Measurements from ENCODE around the gene MYO7B. TPM values are rescaled to one million over a fixed set of nuclear protein-coding genes. Genes with fewer than 3 reads are reported as not detected.
"Not testable (repeated sequence)": the region's sequence is repeated elsewhere in the genome, so short reads cannot be mapped to it uniquely, and the experiment has no call there.

The MYO7B gene
- total RNA-seq, 2 experiments from 2014 or later: 0.75 to 1.5 TPM

- Mint-ChIP-seq H3K36me3 (ENCODE audit: low read depth) (no peaks in the 10 kb centered on the region), H3K4me1 (no peaks in the 10 kb centered on the region), H3K4me3 (no peak overlapping the region), H3K27me3 (no peaks in the 10 kb centered on the region), H3K9me3 (ENCODE audit: low read depth) (no peaks in the 10 kb centered on the region), H3K27ac (no peak overlapping the region)
- ChIA-PET POLR2A (no interaction called here), CTCF (no interaction called here)
- intact Hi-C loops (cut with DNase I, micrococcal nuclease): no loop called here
- no peak for ATAC-seq
- no peak for DNase-seq
Measured at GRCh38 chr2:127535918-127536317, 435 bp downstream of the MYO7B start.

GRCh38 chr2:127536707-127537541 is 1.4 kb downstream of the MYO7B start:
- H3K27me3 Mint-ChIP-seq: no peaks in the 10 kb centered on the region
- no peaks in the 10 kb centered on the region for H3K9me3 Mint-ChIP-seq (ENCODE audit: low read depth)
- ChIA-PET POLR2A (no interaction called here), CTCF (interaction anchor here (0.9 kb wide), 1 partner anchor 46 kb away, joined by 4 read pairs; no protein-coding TSS in a partner anchor)
- H3K4me1 Mint-ChIP-seq: no peaks in the 10 kb centered on the region
- H3K36me3 Mint-ChIP-seq (ENCODE audit: low read depth): no peaks in the 10 kb centered on the region
- no peak overlapping the region for H3K4me3 Mint-ChIP-seq
- intact Hi-C loops (cut with DNase I, micrococcal nuclease): no loop called here
- no peak overlapping the region for H3K27ac Mint-ChIP-seq
- DNase-seq: no peak
- no peak for ATAC-seq

- no peaks in the 10 kb centered on the region for H3K36me3 Mint-ChIP-seq (ENCODE audit: low read depth)
- ChIA-PET CTCF (interaction anchor here (0.6 to 0.9 kb wide), 4 partner anchors 11 to 45 kb away, joined by 3 to 4 read pairs (median 4); partner anchors contain the start of gene IWS1), POLR2A (no interaction called here)
- no peaks in the 10 kb centered on the region for H3K27me3 Mint-ChIP-seq
- intact Hi-C loops (cut with DNase I, micrococcal nuclease): no loop called here
- no peak overlapping the region for H3K4me3 Mint-ChIP-seq
- ATAC-seq: no peak
- no peaks in the 10 kb centered on the region for H3K4me1 Mint-ChIP-seq
- no peak overlapping the region for H3K27ac Mint-ChIP-seq
- no peak for DNase-seq
- H3K9me3 Mint-ChIP-seq (ENCODE audit: low read depth): no peaks in the 10 kb centered on the region
Measured at GRCh38 chr2:127537644-127538043, 2.2 kb downstream of the MYO7B start.

GRCh38 chr2:127541809-127542208 is 6.3 kb downstream of the MYO7B start:
- DNase-seq: no peak
- no peaks in the 10 kb centered on the region for H3K36me3 Mint-ChIP-seq (ENCODE audit: low read depth)
- H3K4me1 Mint-ChIP-seq: no peaks in the 10 kb centered on the region
- ChIA-PET POLR2A (interaction anchor here (0.5 kb wide), 1 partner anchor 566 kb away, joined by 3 read pairs; no protein-coding TSS in a partner anchor), CTCF (no interaction called here)
- H3K9me3 Mint-ChIP-seq (ENCODE audit: low read depth): no peaks in the 10 kb centered on the region
- no peak overlapping the region for H3K27ac Mint-ChIP-seq
- H3K27me3 Mint-ChIP-seq: peaks cover 2% of the 10 kb centered on the region
- intact Hi-C loops (cut with DNase I, micrococcal nuclease): no loop called here
- no peak for ATAC-seq
- H3K4me3 Mint-ChIP-seq: no peak overlapping the region

GRCh38 chr2:127542231-127542630 is 6.7 kb downstream of the MYO7B start:
- CTCF ChIA-PET: no interaction called here
- Mint-ChIP-seq H3K4me1 (no peaks in the 10 kb centered on the region), H3K27me3 (peaks cover 5% of the 10 kb centered on the region), H3K9me3 (ENCODE audit: low read depth) (no peaks in the 10 kb centered on the region), H3K27ac (no peak overlapping the region), H3K36me3 (ENCODE audit: low read depth) (no peaks in the 10 kb centered on the region), H3K4me3 (no peak overlapping the region)
- ATAC-seq (no peak), DNase-seq (no peak)
- intact Hi-C loops (cut with DNase I, micrococcal nuclease): no loop called here
- POLR2A ChIA-PET: interaction anchor here (0.5 kb wide), 1 partner anchor 566 kb away, joined by 3 read pairs; no protein-coding TSS in a partner anchor

- H3K27ac Mint-ChIP-seq; H3K9me3 Mint-ChIP-seq (ENCODE audit: low read depth); H3K4me1 Mint-ChIP-seq; POLR2A ChIA-PET; ATAC-seq; H3K4me3 Mint-ChIP-seq; CTCF ChIA-PET; H3K36me3 Mint-ChIP-seq (ENCODE audit: low read depth); DNase-seq; H3K27me3 Mint-ChIP-seq; intact Hi-C loops (cut with DNase I, micrococcal nuclease): not testable (repeated sequence)
Measured at GRCh38 chr2:127543013-127543501, 7.6 kb downstream of the MYO7B start.

- CTCF ChIA-PET: no interaction called here
- Mint-ChIP-seq H3K27ac (no peak overlapping the region), H3K4me1 (no peaks in the 10 kb centered on the region), H3K9me3 (ENCODE audit: low read depth) (no peaks in the 10 kb centered on the region), H3K36me3 (ENCODE audit: low read depth) (no peaks in the 10 kb centered on the region), H3K4me3 (no peak overlapping the region), H3K27me3 (peaks cover 5% of the 10 kb centered on the region)
- intact Hi-C loops (cut with DNase I, micrococcal nuclease): no loop called here
- no peak for ATAC-seq
- POLR2A ChIA-PET: no interaction called here
- DNase-seq: no peak
Measured at GRCh38 chr2:127545189-127545588, 9.7 kb downstream of the MYO7B start.

- Mint-ChIP-seq H3K27me3 (peaks cover 5% of the 10 kb centered on the region), H3K9me3 (ENCODE audit: low read depth) (no peaks in the 10 kb centered on the region), H3K36me3 (ENCODE audit: low read depth) (no peaks in the 10 kb centered on the region), H3K4me3 (no peak overlapping the region), H3K27ac (no peak overlapping the region), H3K4me1 (no peaks in the 10 kb centered on the region)
- ATAC-seq: no peak
- POLR2A ChIA-PET: no interaction called here
- intact Hi-C loops (cut with DNase I, micrococcal nuclease): no loop called here
- DNase-seq: no peak
- CTCF ChIA-PET: no interaction called here
Measured at GRCh38 chr2:127545796-127546195, 10.3 kb downstream of the MYO7B start.

GRCh38 chr2:127546797-127547196 is 11.3 kb downstream of the MYO7B start:
- no peak for DNase-seq
- peaks cover 8% of the 10 kb centered on the region for H3K27me3 Mint-ChIP-seq
- H3K4me1 Mint-ChIP-seq: no peaks in the 10 kb centered on the region
- CTCF ChIA-PET: no interaction called here
- no peak overlapping the region for H3K4me3 Mint-ChIP-seq
- POLR2A ChIA-PET: no interaction called here
- intact Hi-C loops (cut with DNase I, micrococcal nuclease): no loop called here
- no peaks in the 10 kb centered on the region for H3K36me3 Mint-ChIP-seq (ENCODE audit: low read depth)
- no peak for ATAC-seq
- H3K9me3 Mint-ChIP-seq (ENCODE audit: low read depth): no peaks in the 10 kb centered on the region
- no peak overlapping the region for H3K27ac Mint-ChIP-seq

GRCh38 chr2:127551221-127551930 is 15.9 kb downstream of the MYO7B start:
- H3K27ac Mint-ChIP-seq: no peak overlapping the region
- no peaks in the 10 kb centered on the region for H3K36me3 Mint-ChIP-seq (ENCODE audit: low read depth)
- intact Hi-C loops (cut with DNase I, micrococcal nuclease): no loop called here
- ChIA-PET POLR2A (interaction anchor here (0.6 kb wide), 2 partner anchors 17 to 118 kb away, joined by 3 to 4 read pairs; no protein-coding TSS in a partner anchor), CTCF (no interaction called here)
- DNase-seq (no peak), ATAC-seq (no peak)
- H3K27me3 Mint-ChIP-seq: peaks cover 13% of the 10 kb centered on the region
- no peaks in the 10 kb centered on the region for H3K4me1 Mint-ChIP-seq
- H3K9me3 Mint-ChIP-seq (ENCODE audit: low read depth): no peaks in the 10 kb centered on the region
- H3K4me3 Mint-ChIP-seq: no peak overlapping the region

GRCh38 chr2:127552336-127552735 is 16.9 kb downstream of the MYO7B start:
- Mint-ChIP-seq H3K9me3 (ENCODE audit: low read depth) (peaks cover 6% of the 10 kb centered on the region), H3K4me3 (no peak overlapping the region), H3K27ac (no peak overlapping the region), H3K27me3 (peaks cover 14% of the 10 kb centered on the region), H3K4me1 (no peaks in the 10 kb centered on the region), H3K36me3 (ENCODE audit: low read depth) (no peaks in the 10 kb centered on the region)
- ChIA-PET POLR2A (interaction anchor here (0.6 kb wide), 2 partner anchors 16 to 117 kb away, joined by 3 to 4 read pairs; no protein-coding TSS in a partner anchor), CTCF (no interaction called here)
- ATAC-seq: no peak
- no peak for DNase-seq
- intact Hi-C loops (cut with DNase I, micrococcal nuclease): no loop called here

GRCh38 chr2:127552846-127553245 is 17.4 kb downstream of the MYO7B start:
- H3K4me3 Mint-ChIP-seq: no peak overlapping the region
- no peak overlapping the region for H3K27ac Mint-ChIP-seq
- intact Hi-C loops (cut with DNase I, micrococcal nuclease): no loop called here
- DNase-seq (no peak), ATAC-seq (no peak)
- ChIA-PET CTCF (no interaction called here), POLR2A (no interaction called here)
- H3K9me3 Mint-ChIP-seq (ENCODE audit: low read depth): peaks cover 6% of the 10 kb centered on the region
- H3K4me1 Mint-ChIP-seq: no peaks in the 10 kb centered on the region
- no peaks in the 10 kb centered on the region for H3K36me3 Mint-ChIP-seq (ENCODE audit: low read depth)
- H3K27me3 Mint-ChIP-seq: peaks cover 14% of the 10 kb centered on the region
